Tibial artery (tissue), 4 donors: ENCODE results near the gene PLEKHA5.
"Not testable (repeated sequence)": the region's sequence is repeated elsewhere in the genome, so short reads cannot be mapped to it uniquely, and the experiment has no call there.

Experiments
- DNase-seq, 2 donors: peaks; one replicate each; pipeline ENCODE4 v3.0.0-alpha.2; 2019
- H3K27ac ChIP-seq, 2 donors: fragments of 200-600 bp; sonication (generic) in 1 of 2; 1 replicate in 1 of 2; 2 replicates in 1 of 2; pipeline ENCODE4 v1.5.1; 2018 to 2019; ENCODE audit warnings: mild to moderate bottlenecking in 1 of 2
- H3K27me3 ChIP-seq, 2 donors: fragments of 200-600 bp; sonication (generic) in 1 of 2; one replicate each; pipeline versions ENCODE4 v1.5.1 to v1.6.0; 2016 to 2019
- H3K36me3 ChIP-seq, 3 donors: fragments of 200-600 bp; sonication (generic) in 2 of 3; one replicate each; pipeline ENCODE4 v1.5.1; 2016 to 2019; ENCODE audit warnings: mild to moderate bottlenecking in 2 of 3
- H3K4me1 ChIP-seq, 4 donors: fragments of 200-600 bp; sonication (generic) in 2 of 4; 1 replicate in 3 of 4; 2 replicates in 1 of 4; pipeline ENCODE4 v1.5.1; 2016 to 2019
- H3K4me3 ChIP-seq, 2 donors: fragments of 200-600 bp; sonication (generic) in 1 of 2; 1 replicate in 1 of 2; 2 replicates in 1 of 2; pipeline ENCODE4 v1.5.1; 2018 to 2019; ENCODE audit warnings: mild to moderate bottlenecking in 2 of 2
- H3K9me3 ChIP-seq, 3 donors: fragments of 200-600 bp; sonication (generic) in 1 of 3; one replicate each; pipeline ENCODE4 v1.5.1; 2016 to 2019
- intact Hi-C: fragments of 100-400 bp; cut with DNase I; formaldehyde crosslinking; loops from one replicate; pipeline ENCODE4 v1.15.0; 2023; ENCODE audit warnings: low total_unique reads
- TF ChIP-seq, protein P1 (sequence below), 2 experiments: fragments of 200-600 bp in 1 of 2; fragments of 450-650 bp in 1 of 2; IDR thresholded peaks; one replicate each; pipeline ENCODE4 v1.5.1; 2017 to 2019; ENCODE audit warnings: antibody characterized with exemption in 2 of 2, mild to moderate bottlenecking in 1 of 2, moderate library complexity in 1 of 2

PLEKHA5 gene

DNA sequence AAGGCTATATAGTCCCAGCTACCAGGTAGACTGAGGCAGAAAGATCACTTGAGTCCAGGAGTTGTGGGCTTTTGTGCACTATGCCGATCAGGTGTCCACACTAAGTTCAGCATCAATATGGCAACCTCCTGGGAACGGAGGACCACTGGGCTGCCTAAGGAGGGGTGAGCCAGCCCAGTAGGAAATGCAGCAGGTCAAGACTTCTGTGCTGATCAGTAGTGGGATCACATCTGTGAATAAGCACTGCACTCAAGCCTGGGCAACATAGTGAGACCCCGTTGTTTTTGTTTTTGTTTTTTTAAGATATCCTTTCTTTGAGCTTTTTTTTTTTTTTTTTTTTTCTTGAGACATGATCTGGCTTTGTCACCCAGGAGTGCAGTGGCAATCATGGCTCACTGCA lies 174.0 kb downstream of the PLEKHA5 start:
- Histone ChIP-seq H3K9me3 (no peaks in the 10 kb centered on the region), H3K4me3 (no peak overlapping the region), H3K27me3 (no peaks in the 10 kb centered on the region), H3K4me1 (peaks cover 0 to 5% (median 0%) of the 10 kb centered on the region in 4 donors), H3K27ac (no peak overlapping the region), H3K36me3 (peaks cover 4 to 9% (median 7%) of the 10 kb centered on the region in 3 donors)
- no peak for DNase-seq
- TF ChIP-seq, protein P1, sequence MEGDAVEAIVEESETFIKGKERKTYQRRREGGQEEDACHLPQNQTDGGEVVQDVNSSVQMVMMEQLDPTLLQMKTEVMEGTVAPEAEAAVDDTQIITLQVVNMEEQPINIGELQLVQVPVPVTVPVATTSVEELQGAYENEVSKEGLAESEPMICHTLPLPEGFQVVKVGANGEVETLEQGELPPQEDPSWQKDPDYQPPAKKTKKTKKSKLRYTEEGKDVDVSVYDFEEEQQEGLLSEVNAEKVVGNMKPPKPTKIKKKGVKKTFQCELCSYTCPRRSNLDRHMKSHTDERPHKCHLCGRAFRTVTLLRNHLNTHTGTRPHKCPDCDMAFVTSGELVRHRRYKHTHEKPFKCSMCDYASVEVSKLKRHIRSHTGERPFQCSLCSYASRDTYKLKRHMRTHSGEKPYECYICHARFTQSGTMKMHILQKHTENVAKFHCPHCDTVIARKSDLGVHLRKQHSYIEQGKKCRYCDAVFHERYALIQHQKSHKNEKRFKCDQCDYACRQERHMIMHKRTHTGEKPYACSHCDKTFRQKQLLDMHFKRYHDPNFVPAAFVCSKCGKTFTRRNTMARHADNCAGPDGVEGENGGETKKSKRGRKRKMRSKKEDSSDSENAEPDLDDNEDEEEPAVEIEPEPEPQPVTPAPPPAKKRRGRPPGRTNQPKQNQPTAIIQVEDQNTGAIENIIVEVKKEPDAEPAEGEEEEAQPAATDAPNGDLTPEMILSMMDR (IDR thresholded peaks at IDR 0.05): no peak
- intact Hi-C loops: no loop called here

DNA sequence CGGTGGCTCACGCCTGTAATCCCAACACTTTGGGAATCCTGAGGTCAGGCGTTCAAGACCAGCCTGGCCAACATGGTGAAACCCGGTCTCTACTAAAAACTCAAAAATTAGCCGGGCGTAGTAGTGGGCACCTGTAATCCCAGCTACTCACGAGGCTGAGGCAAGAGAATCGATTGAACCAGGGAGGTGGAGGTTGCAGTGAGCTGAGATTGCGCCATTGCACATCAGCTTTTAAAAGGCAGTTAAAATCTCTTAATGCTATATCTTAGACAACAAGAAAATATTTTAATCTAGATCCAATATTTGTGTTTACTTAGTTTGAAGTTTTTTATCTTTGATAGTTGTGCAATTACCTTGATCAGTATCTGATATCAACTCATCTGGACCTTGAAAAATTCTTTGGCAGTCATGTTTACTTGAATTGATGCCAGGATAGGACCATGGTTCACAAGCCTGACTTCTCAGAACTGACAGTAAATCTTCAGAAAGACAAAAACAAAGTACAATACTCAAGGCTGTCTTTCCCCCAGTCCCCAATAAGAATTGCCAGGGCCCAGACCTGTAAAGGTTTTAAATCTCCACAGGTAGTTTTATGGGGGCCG lies 174.7 kb downstream of the PLEKHA5 start:
- TF ChIP-seq, protein P1 (IDR thresholded peaks at IDR 0.05): no peak
- intact Hi-C loops: no loop called here
- H3K27ac ChIP-seq: no peak overlapping the region

DNA sequence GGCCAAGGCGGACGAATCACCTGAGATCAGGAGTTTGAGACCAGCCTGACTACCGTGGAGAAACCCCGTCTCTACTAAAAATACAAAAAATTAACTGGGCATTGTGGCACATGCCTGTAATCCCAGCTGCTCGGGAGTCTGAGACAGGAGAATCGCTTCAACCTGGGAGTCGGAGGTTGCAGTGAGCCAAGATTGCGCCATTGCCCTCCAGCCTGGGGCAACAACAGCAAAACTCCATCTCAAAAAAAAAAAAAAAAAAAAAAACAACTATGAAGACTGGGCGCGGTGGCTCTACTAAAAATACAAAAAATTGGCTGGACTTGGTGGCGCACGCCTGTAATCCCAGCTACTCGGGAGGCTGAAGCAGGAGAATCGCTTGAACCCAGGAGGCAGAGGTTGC lies 176.1 kb downstream of the PLEKHA5 start:
- H3K36me3 ChIP-seq, H3K9me3 ChIP-seq, H3K4me1 ChIP-seq, H3K4me3 ChIP-seq, H3K27me3 ChIP-seq, DNase-seq, intact Hi-C loops, H3K27ac ChIP-seq: not testable (repeated sequence)

More for the DNA sequence above, 174.7 kb downstream of the PLEKHA5 start:
- Histone ChIP-seq H3K9me3 (no peaks in the 10 kb centered on the region), H3K27me3 (no peaks in the 10 kb centered on the region), H3K4me3 (no peak overlapping the region), H3K4me1 (no peaks in the 10 kb centered on the region), H3K36me3 (peaks cover 4 to 9% (median 7%) of the 10 kb centered on the region in 3 donors)
- DNase-seq: no peak

DNA sequence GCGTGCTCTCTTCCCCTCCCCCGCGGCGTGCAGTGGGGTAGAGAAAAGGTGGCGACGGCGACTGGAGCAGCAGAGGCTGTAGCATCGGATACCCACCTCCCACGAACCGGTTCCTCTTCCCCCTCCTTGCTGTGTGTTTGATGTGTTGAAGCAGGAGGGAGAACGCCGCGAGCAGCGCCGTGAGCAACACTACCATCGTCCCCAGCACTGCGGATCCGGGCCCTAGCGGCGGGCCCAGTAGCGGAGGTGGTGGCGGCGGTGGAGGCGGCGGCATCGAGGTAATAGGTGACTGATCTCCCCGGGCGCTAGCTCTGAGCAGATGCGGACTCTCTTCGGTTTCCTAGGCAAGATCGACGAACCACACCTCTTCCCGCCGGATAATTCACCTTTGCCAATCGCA lies 176.8 kb downstream of the PLEKHA5 start:
- TF ChIP-seq, protein P1 (IDR thresholded peaks at IDR 0.05): no peak
- intact Hi-C loops: no loop called here
- H3K9me3 ChIP-seq: no peaks in the 10 kb centered on the region

DNA sequence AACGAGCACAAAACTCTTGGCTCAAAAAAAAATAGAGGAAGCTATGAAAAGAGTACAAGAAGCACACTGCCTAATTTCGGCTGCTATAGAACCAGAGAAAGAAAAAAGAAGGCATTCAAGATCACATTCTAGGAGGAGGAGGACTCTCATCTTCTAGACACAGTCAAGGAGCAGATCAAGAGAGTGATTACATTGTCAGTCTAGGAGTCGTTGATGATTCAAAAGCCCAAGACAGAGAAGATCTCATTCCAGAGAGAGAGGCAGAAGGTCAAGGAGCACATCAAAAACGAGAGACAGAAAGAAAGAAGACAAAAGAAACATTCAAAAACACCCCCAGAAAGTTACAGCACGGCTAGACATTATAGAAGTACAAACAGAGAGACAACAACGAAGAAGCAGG lies 177.9 kb downstream of the PLEKHA5 start:
- Histone ChIP-seq H3K4me1 (no peaks in the 10 kb centered on the region), H3K36me3 (peaks cover 4 to 9% (median 7%) of the 10 kb centered on the region in 3 donors), H3K27ac (no peak overlapping the region), H3K9me3 (no peaks in the 10 kb centered on the region), H3K4me3 (no peak overlapping the region), H3K27me3 (no peaks in the 10 kb centered on the region)
- DNase-seq: no peak
- TF ChIP-seq, protein P1 (IDR thresholded peaks at IDR 0.05): no peak
- intact Hi-C loops: no loop called here

More for the DNA sequence above, 176.8 kb downstream of the PLEKHA5 start:
- no peak for DNase-seq
- H3K27ac ChIP-seq: no peak overlapping the region
- no peak overlapping the region for H3K4me3 ChIP-seq
- H3K36me3 ChIP-seq: peaks cover 4 to 9% (median 7%) of the 10 kb centered on the region in 3 donors
- H3K4me1 ChIP-seq: no peaks in the 10 kb centered on the region
- no peaks in the 10 kb centered on the region for H3K27me3 ChIP-seq

GRCh38 chr12:19311165-19311564 lies 181.6 kb downstream of the PLEKHA5 start:
- Histone ChIP-seq H3K27me3 (no peaks in the 10 kb centered on the region), H3K36me3 (peaks cover 4 to 8% (median 7%) of the 10 kb centered on the region in 3 donors), H3K27ac (no peak overlapping the region), H3K4me3 (no peak overlapping the region), H3K9me3 (no peaks in the 10 kb centered on the region), H3K4me1 (no peaks in the 10 kb centered on the region)
- intact Hi-C loops: no loop called here
- DNase-seq: no peak
- TF ChIP-seq, protein P1 (IDR thresholded peaks at IDR 0.05): no peak
